ENCODE data around the gene LANCL1.

The LANCL1 gene, protein sequence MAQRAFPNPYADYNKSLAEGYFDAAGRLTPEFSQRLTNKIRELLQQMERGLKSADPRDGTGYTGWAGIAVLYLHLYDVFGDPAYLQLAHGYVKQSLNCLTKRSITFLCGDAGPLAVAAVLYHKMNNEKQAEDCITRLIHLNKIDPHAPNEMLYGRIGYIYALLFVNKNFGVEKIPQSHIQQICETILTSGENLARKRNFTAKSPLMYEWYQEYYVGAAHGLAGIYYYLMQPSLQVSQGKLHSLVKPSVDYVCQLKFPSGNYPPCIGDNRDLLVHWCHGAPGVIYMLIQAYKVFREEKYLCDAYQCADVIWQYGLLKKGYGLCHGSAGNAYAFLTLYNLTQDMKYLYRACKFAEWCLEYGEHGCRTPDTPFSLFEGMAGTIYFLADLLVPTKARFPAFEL

DNA sequence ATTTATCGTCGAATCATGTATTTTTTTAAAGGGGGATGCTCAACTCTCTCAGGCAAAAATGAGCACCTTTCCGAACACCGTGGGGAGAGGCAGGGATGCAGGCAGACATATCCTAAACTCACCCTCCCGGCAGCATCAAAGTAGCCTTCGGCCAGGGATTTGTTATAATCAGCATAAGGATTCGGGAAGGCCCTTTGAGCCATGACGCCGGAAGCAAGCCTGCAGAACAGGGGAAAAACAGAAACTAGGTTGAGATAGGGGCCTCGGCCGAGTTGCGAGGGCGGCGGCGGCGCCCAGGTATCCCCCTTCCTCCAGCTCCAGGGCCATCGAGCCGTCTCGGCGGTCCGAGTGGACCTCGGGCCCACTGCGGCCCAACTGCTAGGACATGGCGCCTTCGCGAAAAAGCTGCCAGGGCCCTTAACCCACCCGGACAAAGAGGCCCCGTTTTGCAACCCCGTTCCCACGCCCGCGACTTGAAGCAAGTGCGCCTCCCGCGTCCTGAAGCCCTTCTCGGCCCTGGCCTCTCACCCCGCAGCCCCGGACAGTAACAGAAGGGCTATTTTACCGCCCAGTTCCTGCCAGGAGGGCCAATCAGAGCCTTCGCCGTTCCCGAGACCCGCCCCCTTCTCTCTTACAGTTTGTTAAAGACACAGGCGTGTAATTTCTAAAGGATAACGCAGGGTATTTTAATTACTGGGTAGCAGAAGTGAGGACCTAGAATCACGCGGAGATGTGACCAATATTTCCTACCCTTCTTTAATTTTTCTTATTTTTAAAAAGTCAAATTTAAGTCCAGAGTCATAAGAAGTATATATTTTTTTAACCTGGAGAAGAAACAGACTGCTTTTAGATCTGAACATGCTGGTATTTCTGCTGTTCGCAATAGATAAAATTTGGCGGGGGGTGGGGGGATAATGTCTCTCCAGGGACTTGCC is at the start of gene LANCL1:
TSS of gene LANCL1 (minus strand) at position 566 of the 935 bp plus-strand sequence. CDS start at position 203, 363 bp downstream.
- peak; percentile 61 to 81 (median 76) for DNase-seq (ENCODE audit: low read depth in 3 of 3)

DNA sequence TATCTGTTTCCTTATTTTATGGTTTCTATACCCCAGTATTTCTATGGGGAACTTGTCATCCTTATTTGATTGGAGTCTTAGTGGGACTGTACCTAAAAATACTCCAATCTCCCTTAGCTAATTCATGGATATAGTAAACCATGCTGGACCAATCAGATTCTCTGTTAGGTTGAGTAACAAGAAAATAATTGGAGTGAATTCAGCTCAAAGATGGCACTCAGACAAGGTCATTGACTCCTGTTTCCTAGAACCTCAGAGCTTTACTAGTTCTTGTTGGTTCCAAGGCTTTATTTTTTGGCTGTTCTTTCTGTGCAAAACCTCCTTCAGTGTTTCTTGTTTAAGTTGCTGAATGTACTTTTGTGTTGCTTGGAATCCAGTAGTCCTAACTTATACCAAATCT is 48.0 kb upstream of the LANCL1 start:
- DNase-seq (ENCODE audit: low read depth in 3 of 3): no peak

DNA sequence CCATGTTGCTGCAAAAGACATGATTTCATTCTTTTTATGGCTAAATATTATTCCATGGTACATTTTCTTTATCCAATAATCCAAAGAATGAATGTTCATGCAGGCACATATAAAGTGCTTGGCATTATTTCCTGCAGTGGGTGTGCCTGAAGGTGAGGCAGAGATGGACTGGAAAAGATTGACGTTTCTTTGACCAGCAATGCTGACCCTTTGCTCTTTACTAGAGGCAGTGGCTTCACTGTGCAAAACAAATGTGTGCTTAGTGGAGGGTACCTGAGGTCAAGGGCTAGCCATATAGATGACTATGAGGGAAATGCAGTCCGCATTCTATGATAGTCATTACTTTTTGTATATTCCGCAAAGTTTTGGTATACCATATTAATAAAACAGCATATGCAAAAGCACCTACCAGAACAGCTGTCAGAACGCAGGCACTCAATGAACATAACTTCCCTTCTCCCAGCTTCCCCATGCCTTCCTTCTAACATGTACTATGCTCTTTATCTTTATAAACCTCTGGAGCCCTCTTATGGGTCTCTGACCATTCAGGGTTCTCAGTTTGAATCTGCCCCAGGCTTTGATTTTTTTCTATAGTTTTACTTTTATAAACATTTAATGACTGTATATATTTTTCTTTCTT is 47.2 kb upstream of the LANCL1 start:
- DNase-seq (ENCODE audit: low read depth in 3 of 3): no peak

DNA sequence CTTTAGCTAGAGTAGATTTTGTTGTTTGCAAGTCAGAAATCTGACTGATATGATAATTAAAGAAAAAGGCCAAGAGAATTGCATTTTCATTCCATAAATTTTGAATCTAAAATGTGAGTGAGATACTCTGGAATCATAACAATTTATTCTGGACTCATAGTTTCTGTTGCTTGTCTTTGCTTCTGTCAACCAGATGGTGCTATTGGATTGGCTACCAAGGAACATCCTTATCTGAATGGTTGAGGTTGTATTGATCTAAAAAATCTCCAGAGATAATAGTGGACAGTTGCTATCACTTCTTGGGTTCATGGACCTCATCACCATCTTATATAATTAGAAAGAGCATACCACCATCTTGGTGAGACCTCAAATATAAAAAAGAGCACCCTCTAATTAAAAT is 45.8 kb upstream of the LANCL1 start:
- DNase-seq (ENCODE audit: low read depth in 3 of 3): no peak

DNA sequence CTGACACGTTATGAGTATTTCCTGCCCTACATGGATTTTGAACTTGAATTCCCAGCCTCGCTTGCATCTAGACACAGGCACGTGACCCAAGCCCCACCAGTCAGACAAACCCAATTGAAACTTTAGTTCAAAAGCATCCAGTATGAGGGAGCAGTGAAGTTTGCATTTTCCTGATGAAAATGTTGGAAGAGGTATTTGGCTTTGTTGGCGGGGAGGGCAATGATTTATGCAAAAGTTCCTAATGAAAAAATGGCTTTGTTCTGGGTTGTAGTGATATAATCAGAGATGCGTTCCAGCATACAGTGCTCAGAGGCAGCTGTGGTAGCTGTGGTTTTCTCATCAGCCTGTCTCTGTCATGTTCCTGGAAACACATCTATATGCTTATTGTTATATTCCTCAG is 43.0 kb upstream of the LANCL1 start:
- no peak for DNase-seq (ENCODE audit: low read depth in 3 of 3)

DNA sequence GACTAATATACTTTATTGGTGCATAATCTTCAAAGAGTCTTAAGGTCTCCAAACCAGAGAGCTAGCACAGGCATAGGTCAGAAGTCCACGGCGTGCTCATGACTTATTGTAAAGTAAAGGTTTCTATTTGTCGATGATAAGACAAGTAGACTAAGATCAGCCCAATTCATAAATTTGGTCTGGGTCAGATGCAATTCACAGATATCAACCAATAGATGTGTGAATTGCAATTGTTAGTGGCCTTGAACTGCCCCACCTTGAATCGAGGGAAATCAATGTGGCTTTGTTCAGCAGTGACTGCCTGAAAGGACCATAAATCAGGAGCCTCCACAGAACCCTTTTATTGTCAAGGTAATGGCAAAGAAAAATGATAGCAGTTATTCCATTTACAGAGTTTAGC is 40.7 kb upstream of the LANCL1 start:
- no peak for DNase-seq (ENCODE audit: low read depth in 3 of 3)

DNA sequence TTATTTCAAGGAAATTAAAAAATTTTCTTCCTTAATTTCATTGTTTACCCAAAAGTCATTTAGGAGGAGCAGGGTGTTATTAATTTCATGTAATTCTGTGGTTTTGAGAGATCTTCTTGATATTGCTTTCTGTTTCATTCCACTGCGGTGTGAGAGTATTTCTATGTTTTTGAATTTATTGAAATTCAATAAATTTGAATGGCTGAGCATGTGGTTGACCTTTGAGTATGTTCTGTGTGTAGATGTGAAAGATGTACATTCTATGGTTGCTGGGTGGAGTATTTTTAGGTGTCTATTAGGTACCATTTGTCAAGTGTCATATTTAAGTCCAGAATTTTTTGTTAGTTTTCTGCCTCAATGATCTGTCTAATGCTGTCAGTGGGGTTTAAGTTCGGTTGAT is 39.4 kb upstream of the LANCL1 start:
- DNase-seq (ENCODE audit: low read depth in 3 of 3): no peak

DNA sequence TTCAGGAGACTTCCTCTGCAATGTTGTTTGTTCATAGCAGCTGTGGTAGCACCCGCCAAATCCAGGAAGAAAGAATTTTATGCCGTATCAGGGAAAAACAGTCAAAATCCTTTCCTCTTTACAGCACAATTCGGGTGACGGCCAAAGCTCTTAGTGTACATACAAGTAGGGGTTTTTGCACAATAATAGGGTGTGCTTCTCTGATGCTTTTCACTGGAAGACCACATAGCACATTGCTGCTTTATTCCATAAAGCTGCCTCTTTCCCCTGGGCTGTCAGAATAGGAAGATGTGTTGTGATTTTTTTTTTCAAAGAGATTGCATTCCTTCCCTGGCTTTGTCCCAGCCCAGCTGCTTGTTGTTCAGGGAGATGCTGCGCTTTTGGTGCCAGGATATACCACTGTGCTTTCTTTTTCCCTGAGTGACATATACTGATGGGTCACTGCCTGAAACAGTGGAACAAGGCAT is 27.2 kb upstream of the LANCL1 start:
- DNase-seq (ENCODE audit: low read depth in 3 of 3): no peak

DNA sequence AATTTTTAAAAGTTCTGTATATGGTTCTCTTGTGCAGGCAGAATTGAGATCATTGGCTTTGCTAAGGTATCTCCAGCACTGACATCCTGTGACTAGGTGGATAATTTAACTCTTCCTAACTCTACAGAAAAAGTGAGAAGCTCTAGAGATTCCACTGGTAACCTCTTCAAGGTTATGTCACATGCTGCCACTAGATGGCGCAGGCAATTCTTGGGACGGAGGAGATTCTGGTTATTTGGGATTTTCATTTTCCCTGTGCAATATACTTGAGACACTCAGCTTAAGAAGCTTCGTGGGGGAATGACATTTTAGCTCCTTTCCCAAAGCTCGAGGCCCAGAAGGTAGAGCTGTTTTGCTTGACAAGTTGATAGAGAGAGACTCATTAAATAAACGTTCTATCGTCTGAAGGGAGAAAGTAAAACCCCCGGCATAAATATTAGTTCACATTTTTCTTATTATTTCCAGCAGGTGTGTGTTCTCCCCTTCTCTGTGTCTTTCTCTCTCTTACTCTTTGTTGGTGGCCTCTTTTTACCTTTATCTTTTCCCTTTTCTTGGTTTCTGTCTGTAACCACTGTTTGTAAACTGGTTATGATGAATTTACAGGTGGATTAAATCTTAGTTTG is 26.6 kb upstream of the LANCL1 start:
- DNase-seq (ENCODE audit: low read depth in 3 of 3): peak in 2 of 3 experiments; percentile 2 to 11

DNA sequence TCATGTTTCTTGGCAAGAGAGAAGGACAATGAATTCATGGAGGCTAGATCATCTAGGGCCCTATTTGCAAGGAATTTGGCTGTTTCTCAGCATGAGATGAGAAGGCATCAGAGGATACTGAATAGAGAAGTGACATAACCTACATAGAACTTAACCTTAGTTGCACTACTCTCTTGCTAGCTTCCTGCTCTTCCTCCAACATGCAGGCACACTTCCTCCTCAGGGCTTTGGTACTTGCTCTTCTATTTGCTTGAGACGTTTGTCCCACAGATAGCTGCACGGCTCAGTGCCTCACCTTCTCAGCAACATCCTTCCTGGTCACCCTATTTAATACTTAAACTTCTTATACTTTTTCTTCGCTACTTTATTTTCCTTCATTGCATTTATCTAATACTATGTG is 20.0 kb upstream of the LANCL1 start:
- no peak for DNase-seq (ENCODE audit: low read depth in 3 of 3)

DNA sequence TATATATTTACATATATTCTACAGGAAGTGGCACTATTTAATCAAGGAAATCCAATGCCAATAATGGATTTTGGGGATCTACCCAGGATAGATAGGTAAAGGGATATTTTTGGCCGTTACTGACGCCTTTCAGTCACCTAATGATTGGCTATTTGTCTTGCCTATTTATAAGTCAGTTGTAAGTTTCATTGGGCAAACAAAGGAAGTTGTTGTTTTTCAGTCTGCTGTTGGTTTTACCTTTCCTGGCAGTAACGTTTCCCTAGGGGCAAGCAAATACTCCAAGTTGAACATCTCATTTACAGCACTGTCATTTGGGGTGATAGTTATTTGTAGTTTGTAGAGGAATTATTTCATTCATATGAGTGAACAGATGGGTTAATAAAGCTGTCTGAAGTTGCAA is 17.0 kb upstream of the LANCL1 start:
- DNase-seq (ENCODE audit: low read depth in 3 of 3): no peak

DNA sequence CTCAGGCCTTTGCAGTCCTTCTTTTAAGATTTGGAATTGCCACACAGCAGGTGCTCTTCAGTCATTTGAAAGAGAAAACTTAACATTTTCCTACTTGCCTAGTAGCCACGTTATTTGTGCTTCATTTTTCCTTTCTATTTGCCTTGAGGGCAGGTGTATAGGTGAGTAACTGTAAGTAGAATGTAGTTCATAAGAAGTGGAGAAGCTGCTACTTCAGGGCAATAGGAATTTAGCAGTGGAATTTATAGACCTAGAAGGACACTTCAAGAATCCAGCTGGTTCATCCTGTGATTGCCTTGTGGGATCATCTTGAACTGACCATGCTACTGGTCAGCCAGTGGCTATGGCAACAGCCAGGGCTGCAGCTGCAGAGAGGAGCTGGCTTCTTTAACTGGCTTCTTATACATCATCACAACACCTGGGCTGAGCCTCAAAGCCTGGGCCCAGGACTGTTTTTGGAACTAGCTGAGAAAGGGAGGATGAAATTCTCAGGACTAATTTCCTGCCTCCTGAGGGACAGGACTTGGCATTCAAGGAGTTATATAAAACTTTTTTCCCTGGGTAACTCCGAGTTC is 5.1 kb upstream of the LANCL1 start:
- no peak for DNase-seq (ENCODE audit: low read depth in 3 of 3)

DNA sequence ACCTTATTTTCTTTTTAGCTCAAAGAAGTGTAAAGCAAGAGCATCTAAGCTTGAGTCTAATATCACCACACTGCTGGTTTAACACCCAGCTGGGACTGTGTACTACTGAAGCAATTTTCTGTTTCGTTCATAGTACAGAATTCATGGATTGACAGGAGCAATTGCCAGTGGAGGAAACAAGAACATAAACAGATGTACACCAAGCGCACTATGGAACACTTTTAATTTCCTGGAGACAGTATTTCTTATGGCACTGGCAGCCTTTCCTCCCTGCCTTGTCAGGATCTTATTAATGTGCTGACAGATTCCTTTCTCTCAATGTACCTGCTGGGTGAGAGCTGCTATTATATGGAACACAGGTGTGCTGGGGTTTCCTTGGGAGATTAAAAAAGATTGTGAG is 4.2 kb upstream of the LANCL1 start:
- DNase-seq (ENCODE audit: low read depth in 3 of 3): no peak

DNA sequence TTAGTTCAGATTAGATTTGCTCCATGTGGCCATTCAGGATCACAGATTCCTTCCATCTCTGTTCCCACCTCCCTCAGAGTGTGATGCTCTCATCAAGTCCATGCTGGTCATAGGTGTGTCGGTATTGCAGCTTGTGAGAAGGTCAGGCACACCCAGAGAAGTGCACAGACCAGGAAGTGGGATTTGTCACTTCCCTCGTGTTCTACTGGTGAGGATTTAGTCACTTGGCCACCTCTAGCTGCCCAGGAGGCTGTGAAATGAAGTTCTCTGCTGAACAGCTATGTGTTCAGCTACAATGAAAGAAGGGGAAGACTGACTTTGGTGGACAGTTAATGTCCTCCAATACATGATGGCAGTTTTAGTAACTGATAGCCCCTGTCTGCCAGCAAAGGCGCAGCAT is 3.5 kb upstream of the LANCL1 start:
- DNase-seq (ENCODE audit: low read depth in 3 of 3): no peak

DNA sequence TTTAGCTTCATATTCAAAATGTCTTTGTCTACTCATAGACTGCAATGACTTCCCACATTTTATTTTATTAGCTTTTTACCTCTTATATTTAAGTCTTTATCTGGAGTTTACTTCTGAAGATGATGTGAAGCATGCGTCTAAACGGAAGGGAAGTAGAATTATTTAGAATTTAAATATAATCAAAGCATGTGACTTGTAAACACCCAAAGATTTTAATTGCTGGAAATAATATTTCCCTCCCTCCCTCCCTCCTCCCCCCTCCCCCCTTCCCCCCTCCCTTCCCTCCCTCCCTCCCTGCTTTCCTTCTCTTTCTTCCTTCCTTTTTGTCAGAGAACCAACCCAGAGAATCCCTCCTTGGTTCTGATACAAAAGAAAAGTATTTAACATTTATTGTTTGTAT is 2.1 kb upstream of the LANCL1 start:
- DNase-seq (ENCODE audit: low read depth in 3 of 3): no peak

DNA sequence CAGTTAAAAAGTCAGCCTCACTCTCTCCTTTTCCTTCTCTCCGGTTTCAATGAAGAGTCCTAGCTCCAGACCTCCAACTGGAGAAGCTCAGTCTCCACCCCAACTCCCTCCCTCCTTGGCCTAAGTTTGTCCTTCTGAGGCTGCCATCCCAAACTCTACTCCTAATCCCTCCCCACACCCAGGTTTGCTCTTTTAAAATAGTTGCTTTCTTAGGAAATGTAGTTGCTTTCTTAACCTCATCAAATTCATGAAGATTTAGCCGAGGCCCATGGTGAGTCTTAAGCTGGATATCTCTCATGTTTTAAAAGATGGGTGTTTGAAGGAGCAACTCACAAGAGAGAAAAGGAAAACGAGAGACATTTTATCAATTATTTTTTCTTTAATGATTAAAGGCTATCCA is 937 bp upstream of the LANCL1 start:
- DNase-seq (ENCODE audit: low read depth in 3 of 3): no peak

DNA sequence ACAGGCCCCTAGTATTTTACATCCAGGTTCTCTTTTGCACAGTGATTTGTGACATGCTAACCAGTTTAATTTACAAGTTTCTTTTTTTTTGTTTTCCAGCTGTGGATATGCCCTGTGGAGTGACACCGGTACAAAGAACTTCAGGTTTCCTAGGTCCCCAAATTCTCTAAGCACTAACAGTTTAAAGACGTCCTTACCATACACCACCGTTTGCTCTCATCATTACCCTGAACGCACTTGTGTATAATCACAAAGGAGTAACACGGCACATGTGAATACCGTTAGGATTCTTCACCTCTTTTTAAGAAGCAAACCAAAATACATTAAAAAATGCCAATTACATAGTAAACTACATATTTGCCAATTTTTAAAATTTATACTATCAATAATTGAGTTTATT is 853 bp downstream of the LANCL1 start:
- DNase-seq (ENCODE audit: low read depth in 3 of 3): no peak

DNA sequence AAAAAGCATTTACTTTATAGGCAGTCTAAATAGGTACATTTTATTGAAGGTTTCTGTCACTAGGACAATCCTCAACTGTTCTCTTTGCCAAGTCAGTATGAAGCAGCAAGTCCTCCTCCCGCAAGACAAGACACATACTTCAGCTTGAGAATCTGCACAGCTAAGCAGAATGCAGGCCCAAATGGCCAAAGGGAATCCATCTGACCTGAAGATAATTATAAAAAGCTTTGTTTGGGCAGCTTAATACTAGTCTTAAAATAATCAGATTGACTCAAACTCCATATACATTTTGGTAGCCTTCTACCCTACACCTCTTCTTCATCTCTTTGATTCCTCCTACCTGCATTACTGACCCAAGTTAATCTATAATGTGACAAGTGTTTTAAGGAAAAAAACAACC is 1.8 kb downstream of the LANCL1 start:
- no peak for DNase-seq (ENCODE audit: low read depth in 3 of 3)

DNA sequence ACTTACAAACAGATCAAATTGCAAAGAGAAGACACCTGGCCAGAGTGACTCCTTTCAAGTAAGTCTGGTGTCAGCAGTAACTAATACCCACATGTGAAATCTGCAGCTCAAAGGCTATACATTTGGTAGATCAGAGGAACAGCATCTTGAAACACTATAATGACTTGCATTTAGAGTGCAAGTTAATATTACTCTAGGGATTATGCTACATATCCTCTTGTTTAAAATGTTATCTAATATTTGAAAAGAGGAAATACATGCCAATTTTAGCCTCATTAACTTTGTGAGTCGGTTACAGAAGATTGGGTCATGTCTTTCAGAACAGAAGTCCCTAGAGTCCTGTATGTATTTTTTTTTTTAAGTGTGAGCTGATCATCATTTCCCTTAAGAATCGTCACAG is 15.2 kb downstream of the LANCL1 start:
- no peak for DNase-seq (ENCODE audit: low read depth in 3 of 3)

DNA sequence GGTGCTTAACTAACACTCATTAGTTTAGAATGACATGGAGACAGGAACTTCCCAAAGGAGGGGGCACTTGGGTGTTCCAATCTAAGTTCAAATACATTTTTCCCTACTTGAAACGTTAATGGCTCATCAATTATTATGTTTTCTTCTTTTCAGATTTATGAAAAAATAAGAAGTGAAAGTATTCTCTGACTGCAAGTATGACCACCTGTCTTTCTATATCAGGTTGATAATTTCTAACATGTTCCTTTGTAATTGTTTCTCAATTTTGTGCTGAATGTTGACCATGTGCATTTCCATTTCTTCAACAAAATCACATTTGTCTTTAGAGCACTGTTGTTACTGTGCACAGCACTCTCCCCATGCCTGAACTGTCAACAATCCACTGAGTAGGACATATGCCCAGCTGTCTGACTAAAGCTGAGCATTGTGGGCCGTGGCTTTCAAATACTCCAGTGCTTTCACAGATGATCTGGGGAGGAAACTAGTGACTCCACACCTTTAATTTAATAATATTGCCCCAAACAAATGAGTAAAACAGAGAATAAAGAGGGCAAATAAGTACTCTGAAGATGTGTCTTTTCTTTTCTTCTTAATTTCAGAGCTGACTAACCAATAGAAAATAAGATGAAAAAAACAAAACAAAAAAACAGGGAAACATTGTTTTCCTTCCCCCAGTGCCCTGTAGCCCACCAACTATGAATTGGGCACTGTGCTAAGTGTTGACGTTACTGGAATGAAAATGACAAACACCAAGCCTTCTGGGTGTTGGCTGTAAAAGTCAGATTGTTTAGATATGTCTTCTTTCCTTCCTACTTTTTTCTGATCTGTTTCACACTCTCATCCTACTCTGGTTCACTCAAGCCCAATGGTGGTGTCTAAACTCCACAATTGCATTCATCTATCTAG is 16.0 kb downstream of the LANCL1 start:
- DNase-seq (ENCODE audit: low read depth in 3 of 3): no peak
